Endothelial cell of umbilical vein (primary cell): ENCODE data around the gene TUFM. TPM values are rescaled to one million over a fixed set of nuclear protein-coding genes. Genes with fewer than 3 reads are reported as not detected.
"Not testable (repeated sequence)": the region's sequence is repeated elsewhere in the genome, so short reads cannot be mapped to it uniquely, and the experiment has no call there.

Experiments
- BruUV-seq: library from RNA; stranded (reverse); fragments of 400-500 nt; replicated peaks from 2 replicates; lab custom pipeline; 2021; lab: Mats Ljungman, UMichigan
- CTCF ChIA-PET: fragments of 300-600, 350-600 bp; sonication (Branson Sonifier 250); formaldehyde crosslinking; loops from one replicate; lab custom pipeline; 2021; ENCODE audit warnings: antibody characterized with exemption, inconsistent platforms; lab: Charles Lee
- POLR2A ChIA-PET: fragments of 300-600, 350-600 bp; sonication (Branson Sonifier 250); formaldehyde crosslinking; loops from one replicate; lab custom pipeline; 2021; ENCODE audit warnings: antibody characterized with exemption, inconsistent platforms; lab: Charles Lee
- DNase-seq: peaks from one replicate; pipeline ENCODE4 v3.0.0-alpha.2; 2011; ENCODE audit warnings: low read depth, low spot score
- FAIRE-seq: peaks from 2 replicates; lab custom pipeline; 2011; peaks lifted over from hg19 to GRCh38; lab: Jason Lieb, UNC
- H2AFZ ChIP-seq: 2 replicates; pipeline ENCODE4 v1.6.0; 2012; ENCODE audit warnings: low read depth, low read length, control low read depth, inconsistent platforms
- H3K27ac ChIP-seq: 2 replicates; pipeline ENCODE4 v1.5.1; 2011; ENCODE audit warnings: low read depth, mild to moderate bottlenecking, control low read depth, low read length, moderate library complexity; ENCODE audit not compliant: insufficient read depth
- H3K27me3 ChIP-seq, 2 experiments: 2 replicates each; pipeline versions ENCODE4 v1.6.0 to v1.6.1; 2011; ENCODE audit warnings: low read length in 2 of 2, mixed read lengths in 1 of 2; ENCODE audit not compliant: control insufficient read depth in 2 of 2, insufficient read depth in 2 of 2
- H3K36me3 ChIP-seq, 2 experiments: 2 replicates in 1 of 2; 3 replicates in 1 of 2; pipeline ENCODE4 v1.5.1; 2011; ENCODE audit warnings: low read length in 2 of 2, mild to moderate bottlenecking in 1 of 2, moderate library complexity in 1 of 2; ENCODE audit not compliant: control insufficient read depth in 2 of 2, insufficient read depth in 2 of 2; ENCODE audit errors: extremely low read depth in 1 of 2
- H3K4me1 ChIP-seq: 3 replicates; pipeline ENCODE4 v1.5.1; 2011; ENCODE audit warnings: mild to moderate bottlenecking, low read length; ENCODE audit not compliant: control insufficient read depth, insufficient read depth; ENCODE audit errors: extremely low read depth
- H3K4me2 ChIP-seq: 2 replicates; pipeline ENCODE4 v1.6.1; 2011; ENCODE audit warnings: low read length, control low read depth, mixed read lengths; ENCODE audit not compliant: insufficient read depth
- H3K4me3 ChIP-seq, 3 experiments: fragments of 200-600 bp in 1 of 3; sonication (generic), shearing (Covaris generic) in 1 of 3; replicated peaks in 1 of 3; 2 replicates each; pipeline ENCODE4 v1.5.1; 2011 to 2016; ENCODE audit warnings: control low read depth in 3 of 3, low read length in 3 of 3, mild to moderate bottlenecking in 2 of 3, inconsistent platforms in 1 of 3, low read depth in 1 of 3, moderate library complexity in 1 of 3; ENCODE audit not compliant: insufficient read depth in 1 of 3
- H3K79me2 ChIP-seq: 2 replicates; pipeline ENCODE4 v1.6.0; 2012; ENCODE audit warnings: low read length, inconsistent platforms; ENCODE audit not compliant: control insufficient read depth, insufficient read depth
- H3K9ac ChIP-seq: replicated peaks from 2 replicates; pipeline ENCODE3; 2011; ENCODE audit warnings: low read length, control low read depth; ENCODE audit not compliant: insufficient read depth; ENCODE audit errors: extremely low read depth
- H3K9me1 ChIP-seq: replicated peaks from 3 replicates; pipeline ENCODE4 v1.6.0; 2011; ENCODE audit warnings: mild to moderate bottlenecking, low read length; ENCODE audit not compliant: control insufficient read depth, insufficient read depth; ENCODE audit errors: extremely low read depth
- H3K9me3 ChIP-seq: replicated peaks from 2 replicates; pipeline ENCODE4 v1.5.1; 2012; ENCODE audit warnings: low read length, inconsistent platforms; ENCODE audit not compliant: control insufficient read depth, insufficient read depth
- H4K20me1 ChIP-seq: replicated peaks from 2 replicates; pipeline ENCODE3; 2011; ENCODE audit warnings: mild to moderate bottlenecking, low read length; ENCODE audit not compliant: control insufficient read depth, insufficient read depth; ENCODE audit errors: extremely low read depth
- FOS ChIP-seq: IDR thresholded peaks from 2 replicates; pipeline ENCODE4 v1.6.1; 2011; ENCODE audit warnings: mild to moderate bottlenecking, low read length, moderate library complexity, borderline replicate concordance; ENCODE audit not compliant: insufficient read depth
- GATA2 ChIP-seq: IDR thresholded peaks from 2 replicates; pipeline ENCODE4 v1.7.0; 2011; ENCODE audit warnings: low read depth, mild to moderate bottlenecking, moderate library complexity, mixed read lengths, low read length; ENCODE audit not compliant: insufficient read length, insufficient read depth
- JUN ChIP-seq: IDR thresholded peaks from 2 replicates; pipeline ENCODE4 v1.6.1; 2011; ENCODE audit warnings: borderline replicate concordance, low read depth; ENCODE audit not compliant: insufficient read length, insufficient read depth
- MYC ChIP-seq: IDR thresholded peaks from one replicate; pipeline ENCODE4 v1.6.1; 2011; ENCODE audit warnings: mild to moderate bottlenecking, low read depth, low read length
- POLR2A ChIP-seq: IDR thresholded peaks from 2 replicates; pipeline ENCODE4 v1.6.1; 2012; ENCODE audit warnings: low read depth, mild to moderate bottlenecking, control low read depth, low read length
- POLR2AphosphoS5 ChIP-seq: IDR thresholded peaks from 2 replicates; pipeline ENCODE4 v1.6.1; 2012; ENCODE audit warnings: low read depth, mild to moderate bottlenecking, control low read depth, low read length, moderate library complexity; ENCODE audit not compliant: insufficient read depth
- dilution Hi-C: fragments of 300-500 bp; cut with MboI; formaldehyde crosslinking; loops from one replicate; pipeline ENCODE4 v1.15.0; 2019; ENCODE audit warnings: low sequenced_read_pairs; ENCODE audit not compliant: extremely low pct_ligation_motif_present
- intact Hi-C: fragments of 100-400 bp; cut with micrococcal nuclease; formaldehyde crosslinking; loops from one replicate; pipeline ENCODE4 v1.10.0; 2022
- polyA plus RNA-seq, 4 experiments: library from polyadenylated mRNA; depleted of rRNA in 3 of 4; stranded (reverse) in 3 of 4; unstranded in 1 of 4; fragments of >200 nt; gene quantifications; 2 replicates each; pipeline versions ENCODE4 v1.2.1 to v1.2.3, GENCODE V29; 2011 to 2012; ENCODE audit warnings: missing spikeins in 1 of 4
- total RNA-seq: library from RNA; stranded (reverse); gene quantifications from 2 replicates; pipeline ENCODE4 v1.2.3, GENCODE V29; 2021
- TF ChIP-seq, protein P1 (sequence below), 2 donors: IDR thresholded peaks; 1 replicate in 1 of 2; 2 replicates in 1 of 2; pipeline ENCODE4 v1.5.1; 2011; ENCODE audit warnings: low read length in 2 of 2, mild to moderate bottlenecking in 2 of 2, moderate library complexity in 2 of 2, control low read depth in 1 of 2, inconsistent platforms in 1 of 2, low read depth in 1 of 2; ENCODE audit not compliant: insufficient read depth in 1 of 2; ENCODE audit errors: extremely low read depth in 1 of 2
- TF ChIP-seq, protein P2 (sequence below): IDR thresholded peaks from 2 replicates; pipeline ENCODE4 v1.6.1; 2011; ENCODE audit not compliant: insufficient read depth, insufficient read length

TUFM gene
- total and polyA plus RNA-seq, 2 donors (not counting 3 experiments of a cell fraction or from before 2014, with no cell fraction given), result 186 to 227 TPM

DNA sequence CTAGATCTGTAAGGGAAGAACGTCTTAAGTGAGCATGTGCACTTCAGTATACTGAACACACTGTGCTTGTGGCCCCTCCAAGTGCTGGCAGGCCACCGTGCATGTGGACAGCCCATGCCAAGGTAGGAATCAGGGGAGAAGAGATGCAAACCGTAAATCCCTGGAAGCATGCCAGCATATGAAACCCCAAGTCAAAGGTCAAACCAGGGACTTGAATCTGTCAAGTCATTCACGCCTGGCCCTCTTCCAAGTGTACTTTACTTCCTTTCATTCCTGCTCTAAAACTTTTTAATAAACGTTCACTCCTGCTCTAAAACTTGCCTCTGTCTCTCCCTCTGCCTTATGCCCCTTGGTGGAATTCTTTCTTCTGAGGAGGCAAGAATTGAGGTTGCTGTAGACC lies 26.1 kb downstream of the TUFM start:
- Histone ChIP-seq H3K36me3 (no peaks in the 10 kb centered on the region), H3K4me2 (no peak overlapping the region), H2AFZ (no peak overlapping the region), H4K20me1 (no peaks in the 10 kb centered on the region), H3K4me1 (peaks cover 9% of the 10 kb centered on the region), H3K4me3 (no peak overlapping the region), H3K9me3 (no peaks in the 10 kb centered on the region), H3K9me1 (no peaks in the 10 kb centered on the region), H3K79me2 (peaks cover 13% of the 10 kb centered on the region), H3K9ac (no peak overlapping the region), H3K27ac (no peak overlapping the region), H3K27me3 (no peaks in the 10 kb centered on the region)
- POLR2A ChIA-PET, result no interaction called here
- intact Hi-C loops, result no loop called here
- no TSS peak for BruUV-seq
- FAIRE-seq (no peak), DNase-seq (no peak)
- TF ChIP-seq POLR2AphosphoS5 (no peak), POLR2A (no peak), JUN (no peak), MYC (no peak), GATA2 (no peak), FOS (no peak)
- TF ChIP-seq, protein P1, sequence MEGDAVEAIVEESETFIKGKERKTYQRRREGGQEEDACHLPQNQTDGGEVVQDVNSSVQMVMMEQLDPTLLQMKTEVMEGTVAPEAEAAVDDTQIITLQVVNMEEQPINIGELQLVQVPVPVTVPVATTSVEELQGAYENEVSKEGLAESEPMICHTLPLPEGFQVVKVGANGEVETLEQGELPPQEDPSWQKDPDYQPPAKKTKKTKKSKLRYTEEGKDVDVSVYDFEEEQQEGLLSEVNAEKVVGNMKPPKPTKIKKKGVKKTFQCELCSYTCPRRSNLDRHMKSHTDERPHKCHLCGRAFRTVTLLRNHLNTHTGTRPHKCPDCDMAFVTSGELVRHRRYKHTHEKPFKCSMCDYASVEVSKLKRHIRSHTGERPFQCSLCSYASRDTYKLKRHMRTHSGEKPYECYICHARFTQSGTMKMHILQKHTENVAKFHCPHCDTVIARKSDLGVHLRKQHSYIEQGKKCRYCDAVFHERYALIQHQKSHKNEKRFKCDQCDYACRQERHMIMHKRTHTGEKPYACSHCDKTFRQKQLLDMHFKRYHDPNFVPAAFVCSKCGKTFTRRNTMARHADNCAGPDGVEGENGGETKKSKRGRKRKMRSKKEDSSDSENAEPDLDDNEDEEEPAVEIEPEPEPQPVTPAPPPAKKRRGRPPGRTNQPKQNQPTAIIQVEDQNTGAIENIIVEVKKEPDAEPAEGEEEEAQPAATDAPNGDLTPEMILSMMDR (IDR thresholded peaks at IDR 0.05; ENCODE audit: extremely low read depth in 1 of 2, insufficient read depth in 1 of 2, low read depth in 1 of 2, low read length in 2 of 2), result no peak
- TF ChIP-seq, protein P2, sequence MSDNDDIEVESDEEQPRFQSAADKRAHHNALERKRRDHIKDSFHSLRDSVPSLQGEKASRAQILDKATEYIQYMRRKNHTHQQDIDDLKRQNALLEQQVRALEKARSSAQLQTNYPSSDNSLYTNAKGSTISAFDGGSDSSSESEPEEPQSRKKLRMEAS, result no peak
- CTCF ChIA-PET, result no interaction called here
- dilution Hi-C loops, result no loop called here

DNA sequence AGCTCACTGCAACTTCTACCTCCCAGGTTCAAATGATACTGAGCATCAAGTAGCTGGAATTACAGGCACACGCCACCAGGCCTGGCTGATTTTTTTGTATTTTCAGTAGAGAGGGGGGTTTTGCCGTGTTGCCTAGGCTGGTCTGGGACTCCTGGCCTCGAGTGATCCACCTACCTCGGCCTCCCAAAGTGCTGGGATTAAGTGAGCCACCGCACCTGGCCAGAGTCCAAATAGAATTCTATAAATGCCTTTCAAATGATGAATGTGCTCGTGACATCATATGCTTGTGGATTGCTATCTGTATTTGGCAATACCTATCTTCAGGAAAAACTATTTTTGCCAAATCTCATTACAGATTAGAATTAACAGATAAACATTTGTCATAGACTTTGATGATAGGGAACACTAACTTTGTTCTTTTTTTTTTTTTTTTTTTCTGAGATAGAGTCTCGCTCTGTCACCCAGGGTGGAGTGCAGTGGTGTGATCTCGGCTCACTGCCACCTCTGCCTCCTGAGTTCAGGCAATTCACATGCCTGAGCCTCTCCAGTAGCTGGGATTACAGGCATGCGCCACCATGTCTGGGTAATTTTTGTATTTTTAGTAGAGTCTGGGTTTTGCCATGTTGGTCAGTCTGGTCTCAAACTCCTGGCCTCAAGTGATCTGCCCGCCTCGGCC lies 38.6 kb downstream of the TUFM start:
- H3K9ac ChIP-seq, CTCF ChIA-PET, H3K36me3 ChIP-seq, intact Hi-C loops, FAIRE-seq, H3K27me3 ChIP-seq, H3K4me2 ChIP-seq, H2AFZ ChIP-seq, H3K27ac ChIP-seq, dilution Hi-C loops, H3K9me3 ChIP-seq, H4K20me1 ChIP-seq, H3K79me2 ChIP-seq, BruUV-seq, H3K4me3 ChIP-seq, POLR2A ChIA-PET, H3K4me1 ChIP-seq, H3K9me1 ChIP-seq, DNase-seq: not testable (repeated sequence)
